Limb (tissue), 2 donors: ENCODE data around the gene EWSR1.

Experiments
- DNase-seq, 2 donors: peaks; one replicate each; pipeline ENCODE4 v3.0.0-alpha.2; 2016; ENCODE audit errors: extremely low spot score in 2 of 2

EWSR1 gene

GRCh38 chr22:29302681-29303465 lies 34.8 kb downstream of the EWSR1 start:
- no peak for DNase-seq

- no peak for DNase-seq
Observed at GRCh38 chr22:29305836-29306174, 37.7 kb downstream of the EWSR1 start.

GRCh38 chr22:29306175-29306834 lies 38.2 kb downstream of the EWSR1 start, which contains the start of gene GAS2L1:
Gene GAS2L1, plus strand, starts transcription at chr22:29306650. Its CDS starts 1,456 bp downstream, at chr22:29308106.
- DNase-seq = peak; percentile 82 to 89

- peak; percentile 80 to 89 for DNase-seq
Observed at GRCh38 chr22:29306835-29307595, 38.9 kb downstream of the EWSR1 start.

- peak in 1 of 2 donors; percentile 34 for DNase-seq
Observed at GRCh38 chr22:29307596-29308147, 39.6 kb downstream of the EWSR1 start.

- DNase-seq = peak in 1 of 2 donors; percentile 42
Observed at GRCh38 chr22:29308148-29308790, 40.2 kb downstream of the EWSR1 start.

- peak in 1 of 2 donors; percentile 40 for DNase-seq
Observed at GRCh38 chr22:29308791-29309262, 40.8 kb downstream of the EWSR1 start.

- peak in 1 of 2 donors; percentile 43 for DNase-seq
Observed at GRCh38 chr22:29309332-29310064, 41.4 kb downstream of the EWSR1 start.

GRCh38 chr22:29310065-29310862 lies 42.2 kb downstream of the EWSR1 start:
- no peak for DNase-seq

GRCh38 chr22:29310863-29311339 lies 42.8 kb downstream of the EWSR1 start:
- peak; percentile 94 to 95 for DNase-seq

GRCh38 chr22:29311464-29312217 lies 43.6 kb downstream of the EWSR1 start:
- peak in 1 of 2 donors; percentile 42 for DNase-seq

GRCh38 chr22:29312218-29313125 lies 44.4 kb downstream of the EWSR1 start:
- peak in 1 of 2 donors; percentile 33 for DNase-seq

- peak; percentile 55 to 77 for DNase-seq
Observed at GRCh38 chr22:29313126-29313575, 45.1 kb downstream of the EWSR1 start.

GRCh38 chr22:29313576-29314466 lies 45.8 kb downstream of the EWSR1 start:
- peak in 1 of 2 donors; percentile 43 for DNase-seq

GRCh38 chr22:29314537-29315285 lies 46.6 kb downstream of the EWSR1 start:
- peak in 1 of 2 donors; percentile 52 for DNase-seq
